SK-N-SH (cell line): ENCODE data around the gene CD300C. TPM values are rescaled to one million over a fixed set of nuclear protein-coding genes. Genes with fewer than 3 reads are reported as not detected.

Source experiments
- CTCF ChIA-PET: fragments of 300-600, 350-600 bp; formaldehyde crosslinking; extraction: SDS; loops from one replicate; lab custom pipeline; 2021; lab: Yijun Ruan, JAX
- POLR2A ChIA-PET: fragments of 350-600 bp; sonication (Branson Sonifier 250); formaldehyde crosslinking; extraction: SDS; loops from one replicate; lab custom pipeline; 2020; ENCODE audit warnings: antibody characterized with exemption, inconsistent platforms; lab: Yijun Ruan, JAX
- DNase-seq: peaks from one replicate; pipeline ENCODE4 v3.0.0; 2012
- H2AFZ ChIP-seq: fragments of 200-600 bp; sonication (generic); 2 replicates; pipeline ENCODE4 v1.8.1; 2016; ENCODE audit warnings: antibody characterized with exemption, mild to moderate bottlenecking, low read depth
- H3F3A ChIP-seq: fragments of 200-600 bp; sonication (generic); replicated peaks from 2 replicates; pipeline ENCODE3; 2016; ENCODE audit warnings: antibody characterized with exemption, mild to moderate bottlenecking; ENCODE audit not compliant: insufficient read depth
- H3K27ac ChIP-seq, 2 experiments: fragments of 200-500 bp in 1 of 2; fragments of 200-600 bp in 1 of 2; sonication (Bioruptor generic) in 1 of 2; sonication (generic), shearing (Covaris generic) in 1 of 2; 2 replicates each; pipeline versions ENCODE4 v1.5.1 to v1.6.1; 2014 to 2016; ENCODE audit warnings: low read depth in 2 of 2, inconsistent platforms in 1 of 2, low read length in 1 of 2, mild to moderate bottlenecking in 1 of 2, mixed read lengths in 1 of 2
- H3K27me3 ChIP-seq: fragments of 200-600 bp; sonication (generic), shearing (Covaris generic); 2 replicates; pipeline ENCODE4 v1.6.1; 2016; ENCODE audit warnings: mixed run types; ENCODE audit not compliant: insufficient read depth
- H3K36me3 ChIP-seq, 2 experiments: fragments of 200-500 bp in 1 of 2; fragments of 200-600 bp in 1 of 2; sonication (Bioruptor generic) in 1 of 2; sonication (generic) in 1 of 2; replicated peaks in 1 of 2; 2 replicates each; pipeline versions ENCODE3 to v1.5.1; 2014 to 2016; ENCODE audit warnings: low read length in 1 of 2, mild to moderate bottlenecking in 1 of 2; ENCODE audit not compliant: insufficient read depth in 2 of 2, control insufficient read depth in 1 of 2
- H3K4me1 ChIP-seq, 2 experiments: fragments of 200-500 bp in 1 of 2; fragments of 200-600 bp in 1 of 2; sonication (Bioruptor generic) in 1 of 2; sonication (generic), shearing (Covaris generic) in 1 of 2; 2 replicates each; pipeline versions ENCODE4 v1.5.1 to v1.6.1; 2014 to 2016; ENCODE audit warnings: low read depth in 1 of 2, low read length in 1 of 2, mixed run types in 1 of 2; ENCODE audit not compliant: insufficient read depth in 2 of 2, control insufficient read depth in 1 of 2
- H3K4me2 ChIP-seq: fragments of 200-600 bp; sonication (generic), shearing (Covaris generic); 2 replicates; pipeline ENCODE4 v1.6.1; 2017; ENCODE audit warnings: mixed run types
- H3K4me3 ChIP-seq, 2 experiments: fragments of 200-500 bp in 1 of 2; fragments of 200-600 bp in 1 of 2; sonication (Bioruptor generic) in 1 of 2; sonication (generic), shearing (Covaris generic) in 1 of 2; 2 replicates each; pipeline versions ENCODE4 v1.5.1 to v1.8.1; 2014 to 2016; ENCODE audit warnings: low read depth in 2 of 2, inconsistent platforms in 1 of 2, low read length in 1 of 2, mild to moderate bottlenecking in 1 of 2, mixed read lengths in 1 of 2, moderate library complexity in 1 of 2
- H3K79me2 ChIP-seq: fragments of 200-600 bp; sonication (generic); 2 replicates; pipeline ENCODE4 v1.8.1; 2017; ENCODE audit warnings: mild to moderate bottlenecking; ENCODE audit not compliant: insufficient read depth
- H3K9ac ChIP-seq: fragments of 200-600 bp; sonication (generic); 2 replicates; pipeline ENCODE4 v1.6.1; 2017; ENCODE audit warnings: mixed run types
- H3K9me2 ChIP-seq: fragments of 200-600 bp; sonication (generic); 2 replicates; pipeline ENCODE4 v1.6.1; 2017; ENCODE audit warnings: mixed run types
- H3K9me3 ChIP-seq: fragments of 200-600 bp; sonication (generic); 2 replicates; pipeline ENCODE4 v1.6.1; 2017; ENCODE audit warnings: mixed run types, mild to moderate bottlenecking, moderate library complexity
- H4K20me1 ChIP-seq: fragments of 200-600 bp; sonication (generic); 2 replicates; pipeline ENCODE4 v1.6.1; 2017; ENCODE audit warnings: mild to moderate bottlenecking, mixed run types; ENCODE audit not compliant: insufficient read depth
- CTCF ChIP-seq: fragments of 200-600 bp; sonication (generic); IDR thresholded peaks from 2 replicates; pipeline ENCODE4 v1.6.1; 2017; ENCODE audit warnings: antibody characterized with exemption, mild to moderate bottlenecking, moderate library complexity
- EP300 ChIP-seq, 2 experiments: IDR thresholded peaks; 2 replicates each; pipeline versions ENCODE4 v1.4.0 to v1.6.1; 2012; ENCODE audit warnings: borderline replicate concordance in 1 of 2, low read depth in 1 of 2, low read length in 1 of 2
- FOXM1 ChIP-seq: IDR thresholded peaks from 2 replicates; pipeline ENCODE4 v1.4.0; 2012; ENCODE audit warnings: low read depth, mild to moderate bottlenecking
- GABPA ChIP-seq: IDR thresholded peaks from 2 replicates; pipeline ENCODE4 v1.4.0; 2012; ENCODE audit warnings: low read depth, mild to moderate bottlenecking
- MAX ChIP-seq: IDR thresholded peaks from 2 replicates; pipeline ENCODE4 v1.4.0; 2012; ENCODE audit warnings: low read depth
- NRF1 ChIP-seq: IDR thresholded peaks from 2 replicates; pipeline ENCODE4 v1.6.1; 2012; ENCODE audit warnings: low read depth, mild to moderate bottlenecking, low read length
- PBX3 ChIP-seq: IDR thresholded peaks from 2 replicates; pipeline ENCODE4; 2012
- RXRA ChIP-seq: IDR thresholded peaks from 2 replicates; pipeline ENCODE4 v1.4.0; 2012; ENCODE audit warnings: low read depth, mild to moderate bottlenecking, borderline replicate concordance
- SIN3A ChIP-seq: IDR thresholded peaks from 2 replicates; pipeline ENCODE4 v1.6.1; 2012; ENCODE audit warnings: low read depth, mild to moderate bottlenecking, low read length, moderate library complexity, borderline replicate concordance
- SMC3 ChIP-seq: IDR thresholded peaks from 2 replicates; pipeline ENCODE4 v1.6.1; 2012; ENCODE audit warnings: low read depth, low read length, improper control_type of control experiment
- TAF1 ChIP-seq: IDR thresholded peaks from 2 replicates; pipeline ENCODE4 v1.6.1; 2012; ENCODE audit warnings: low read depth, mild to moderate bottlenecking, low read length, moderate library complexity, borderline replicate concordance
- TEAD4 ChIP-seq: IDR thresholded peaks from 2 replicates; pipeline ENCODE4 v1.4.0; 2012; ENCODE audit warnings: mild to moderate bottlenecking, borderline replicate concordance; ENCODE audit not compliant: insufficient read depth
- USF2 ChIP-seq: fragments of 150-350 bp; IDR thresholded peaks from 2 replicates; pipeline ENCODE4 v1.6.1; 2017; ENCODE audit warnings: antibody characterized with exemption, low read length, low read depth, borderline replicate concordance
- ZBTB33 ChIP-seq: IDR thresholded peaks from 2 replicates; pipeline ENCODE4 v1.4.0; 2012; ENCODE audit warnings: low read depth, borderline replicate concordance
- WGBS: methylation state at CpG from one replicate; pipeline ENCODE4 v1.1.6; 2017; ENCODE audit warnings: low lambda C conversion rate; 5-methylcytosine and 5-hydroxymethylcytosine counted together
- polyA plus RNA-seq, 3 experiments: library from polyadenylated mRNA; depleted of rRNA; stranded (reverse); fragments of >200 nt; gene quantifications; 2 replicates each; pipeline ENCODE4 v1.2.3, GENCODE V29; 2012

Gene CD300C
- polyA plus RNA-seq, 1 of the 3 experiments (the other 2 are of a cell fraction): not detected

- Histone ChIP-seq H3K4me2 (no peak overlapping the region), H3K9me2 (no peaks in the 10 kb centered on the region), H3K4me1 (no peaks in the 10 kb centered on the region), H3K36me3 (no peaks in the 10 kb centered on the region), H3K79me2 (no peaks in the 10 kb centered on the region), H3K9ac (no peak overlapping the region), H3K27ac (no peak overlapping the region), H2AFZ (no peak overlapping the region), H3K4me3 (no peak overlapping the region), H4K20me1 (no peaks in the 10 kb centered on the region), H3F3A (no peaks in the 10 kb centered on the region), H3K27me3 (no peaks in the 10 kb centered on the region), H3K9me3 (no peaks in the 10 kb centered on the region)
- ChIA-PET POLR2A (no interaction called here), CTCF (interaction anchor here (1.7 to 3.8 kb wide), 4 partner anchors 21 to 169 kb away, joined by 4 to 104 read pairs (median 29); partner anchors contain the start of gene RAB37)
- 20% methylated on average over 4 of the region's 4 CpGs for WGBS
- TF ChIP-seq CTCF (no peak), MAX (no peak)
- no peak for DNase-seq
These were observed 22.4 kb upstream of the CD300C start for GRCh38 chr17:74568106-74568873.

GRCh38 chr17:74567397-74567796, 21.5 kb upstream of the CD300C start, which contains the start of gene CD300H:
Gene CD300H, minus strand, starts transcription at chr17:74567509.
- Histone ChIP-seq H3K27me3 (no peaks in the 10 kb centered on the region), H2AFZ (no peak within 1 kb of the TSS), H3F3A (no peaks in the 10 kb centered on the region), H3K9ac (no peak within 1 kb of the TSS), H3K4me3 (no peak within 1 kb of the TSS; a peak in 1 of 4 replicates), H4K20me1 (no peaks in the 10 kb centered on the region), H3K79me2 (no peaks in the 10 kb centered on the region), H3K4me1 (no peaks in the 10 kb centered on the region), H3K9me3 (no peaks in the 10 kb centered on the region), H3K4me2 (no peak within 1 kb of the TSS), H3K9me2 (no peaks in the 10 kb centered on the region), H3K36me3 (no peaks in the 10 kb centered on the region), H3K27ac (no peak within 1 kb of the TSS)
- ChIA-PET POLR2A (no interaction called here), CTCF (interaction anchor here (0.7 to 3.8 kb wide), 24 partner anchors 10 to 266 kb away, joined by 3 to 104 read pairs (median 12); partner anchors contain the start of genes CD300C, CD300LB and RAB37)
- 41% methylated on average over 2 of the region's 2 CpGs for WGBS
- no peak for DNase-seq
- TF ChIP-seq EP300 (IDR thresholded peaks at IDR 0.05; ENCODE audit: borderline replicate concordance in 1 of 2, low read depth in 1 of 2, low read length in 1 of 2) (no peak), GABPA (no peak), NRF1 (no peak), RXRA (no peak), SIN3A (no peak), FOXM1 (no peak), SMC3 (no peak), CTCF (no peak), ZBTB33 (no peak), USF2 (no peak), TEAD4 (no peak), PBX3 (no peak), TAF1 (no peak)
